Common myeloid progenitor, CD34-positive (primary cell): ENCODE data around the gene REXO4.

Source experiments
- CTCF ChIA-PET: fragments of 350-600 bp; sonication (Branson Sonifier 250); formaldehyde crosslinking; loops from one replicate; lab custom pipeline; 2021; ENCODE audit warnings: antibody characterized with exemption; lab: Charles Lee
- POLR2A ChIA-PET: fragments of 350-600 bp; sonication (Branson Sonifier 250); formaldehyde crosslinking; loops from one replicate; lab custom pipeline; 2021; ENCODE audit warnings: antibody characterized with exemption; lab: Charles Lee
- DNase-seq, 3 donors: peaks; one replicate each; pipeline versions ENCODE4 v3.0.0 to v3.0.0-alpha.2; 2013
- H3K27ac ChIP-seq, 2 experiments: 1 replicate in 1 of 2; 2 replicates in 1 of 2; pipeline ENCODE4 v1.7.0; 2013; ENCODE audit warnings: inconsistent platforms in 2 of 2, low read length in 2 of 2, mild to moderate bottlenecking in 2 of 2, low read depth in 1 of 2, moderate library complexity in 1 of 2; ENCODE audit not compliant: severe bottlenecking in 2 of 2, insufficient read depth in 1 of 2, poor library complexity in 1 of 2
- H3K27me3 ChIP-seq, 5 experiments: replicated peaks in 2 of 5; 1 replicate in 3 of 5; 2 replicates in 2 of 5; pipeline versions ENCODE4 v1.6.1 to v1.7.0; 2013; ENCODE audit warnings: low read length in 4 of 5, mild to moderate bottlenecking in 2 of 5, moderate library complexity in 2 of 5, inconsistent platforms in 1 of 5; ENCODE audit not compliant: insufficient read depth in 5 of 5, control insufficient read depth in 4 of 5
- H3K36me3 ChIP-seq, 4 experiments: 1 replicate in 2 of 4; 2 replicates in 2 of 4; pipeline versions ENCODE4 v1.6.1 to v1.7.0; 2013; ENCODE audit warnings: low read length in 3 of 4, control low read depth in 1 of 4, mild to moderate bottlenecking in 1 of 4; ENCODE audit not compliant: control insufficient read depth in 4 of 4, insufficient read depth in 4 of 4
- H3K4me1 ChIP-seq, 4 experiments: 1 replicate in 3 of 4; 2 replicates in 1 of 4; pipeline versions ENCODE4 v1.6.1 to v1.7.1; 2013; ENCODE audit warnings: low read length in 3 of 4, mild to moderate bottlenecking in 3 of 4, control low read depth in 1 of 4, inconsistent platforms in 1 of 4, moderate library complexity in 1 of 4; ENCODE audit not compliant: control insufficient read depth in 4 of 4, insufficient read depth in 4 of 4; ENCODE audit errors: control extremely low read depth in 1 of 4
- H3K4me3 ChIP-seq, 7 experiments: 1 replicate in 4 of 7; 2 replicates in 3 of 7; pipeline versions ENCODE4 v1.5.1 to v1.7.0; 2013; ENCODE audit warnings: mild to moderate bottlenecking in 7 of 7, low read length in 6 of 7, moderate library complexity in 6 of 7, inconsistent platforms in 2 of 7, low read depth in 2 of 7, control low read depth in 1 of 7; ENCODE audit not compliant: insufficient read depth in 4 of 7, control insufficient read depth in 1 of 7; ENCODE audit errors: extremely low read depth in 1 of 7
- H3K9me3 ChIP-seq, 5 experiments: 1 replicate in 4 of 5; 2 replicates in 1 of 5; pipeline versions ENCODE4 v1.6.1 to v1.7.1; 2013; ENCODE audit warnings: low read length in 4 of 5, mild to moderate bottlenecking in 2 of 5, inconsistent platforms in 1 of 5, low read depth in 1 of 5, moderate library complexity in 1 of 5; ENCODE audit not compliant: control insufficient read depth in 4 of 5, insufficient read depth in 2 of 5; ENCODE audit errors: control extremely low read depth in 1 of 5
- WGBS: methylation state at CpG from one replicate; pipeline ENCODE4 v1.1.5; 2013; ENCODE audit not compliant: insufficient coverage; 5-methylcytosine and 5-hydroxymethylcytosine counted together

REXO4 gene

DNA sequence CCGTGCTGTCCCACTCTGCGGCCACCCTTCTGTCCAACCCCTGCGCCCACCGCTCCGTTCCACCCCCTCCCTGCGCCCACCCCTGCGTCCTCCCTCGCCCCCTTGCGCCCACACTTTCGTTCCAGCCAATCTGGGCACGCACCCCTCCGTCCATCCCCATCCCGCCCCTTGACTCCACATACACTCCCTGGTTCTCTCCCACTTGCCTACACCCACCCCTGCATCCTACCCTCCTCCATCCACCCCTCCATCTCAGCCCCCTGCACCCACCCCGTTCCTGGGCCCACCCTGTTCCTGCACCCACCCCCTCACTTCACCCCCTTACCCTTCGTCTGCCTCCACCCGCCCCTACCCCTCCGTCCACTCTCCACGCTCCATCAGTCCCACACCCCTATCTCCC, 11.4 kb upstream of the REXO4 start:
- Histone ChIP-seq H3K4me1 (peaks cover 0 to 15% (median 12%) of the 10 kb centered on the region in 4 experiments), H3K4me3 (peak overlapping the region in 2 of 7 experiments; percentile 4 to 28), H3K27ac (no peak overlapping the region), H3K36me3 (no peaks in the 10 kb centered on the region), H3K27me3 (peaks cover 0 to 18% (median 12%) of the 10 kb centered on the region in 5 experiments), H3K9me3 (no peaks in the 10 kb centered on the region)
- ChIA-PET POLR2A (no interaction called here), CTCF (no interaction called here)
- 0% methylated on average over 3 of the region's 18 CpGs for WGBS
- DNase-seq = peak in 1 of 3 donors; percentile 21

- Histone ChIP-seq H3K9me3 (no peaks in the 10 kb centered on the region), H3K27ac (no peak overlapping the region), H3K4me3 (peak overlapping the region in 3 of 7 experiments; percentile 19 to 66 (median 36)), H3K4me1 (peaks cover 0 to 15% (median 12%) of the 10 kb centered on the region in 4 experiments), H3K36me3 (no peaks in the 10 kb centered on the region), H3K27me3 (peaks cover 0 to 18% (median 12%) of the 10 kb centered on the region in 5 experiments)
- WGBS = under 1% methylated on average over 36 of the region's 57 CpGs
- ChIA-PET CTCF (interaction anchor here (1.5 to 1.6 kb wide), 2 partner anchors 10 to 12 kb away, joined by 3 to 7 read pairs; no protein-coding TSS in a partner anchor), POLR2A (no interaction called here)
- DNase-seq = peak in 1 of 3 donors; percentile 18
Measured at GRCh38 chr9:133428617-133429101, 10.8 kb upstream of the REXO4 start.

DNA sequence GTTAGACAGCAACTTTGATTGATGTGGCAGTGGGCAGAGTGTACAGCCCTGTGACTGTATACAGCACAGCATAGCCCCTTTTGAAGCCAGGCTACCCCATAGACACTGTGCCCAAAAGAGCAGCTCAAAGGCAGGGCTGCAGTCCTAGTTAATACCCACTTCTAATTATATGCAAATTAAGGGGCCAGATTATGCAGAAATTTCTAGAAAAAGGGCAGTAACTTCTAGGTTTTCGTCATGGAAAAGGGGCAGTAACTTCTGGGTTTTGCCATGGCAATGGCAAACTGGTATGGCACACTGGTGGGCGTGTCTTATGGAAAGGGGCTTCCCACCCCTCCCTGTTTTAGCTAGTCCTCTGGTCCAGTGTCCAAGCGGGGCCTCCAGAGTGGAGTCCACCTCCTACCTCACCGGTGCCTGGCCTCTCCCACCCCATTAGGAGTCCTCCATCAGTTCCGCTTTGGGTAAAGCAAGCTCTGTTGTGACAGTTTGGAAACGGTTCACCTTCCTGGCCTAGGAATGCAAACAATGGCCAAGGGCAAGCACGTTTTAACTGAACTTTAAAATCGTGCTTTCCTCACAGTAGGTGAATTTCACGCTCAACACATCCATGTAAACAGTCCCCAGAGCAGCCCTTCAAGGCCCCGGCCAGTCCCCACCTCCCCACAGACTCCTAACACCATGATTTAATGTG, 10.0 kb upstream of the REXO4 start:
- peaks cover 0 to 18% (median 12%) of the 10 kb centered on the region in 5 experiments for H3K27me3 ChIP-seq
- no peaks in the 10 kb centered on the region for H3K9me3 ChIP-seq
- WGBS = 70% methylated on average over 9 of the region's 10 CpGs
- H3K4me1 ChIP-seq = peaks cover 0 to 15% (median 12%) of the 10 kb centered on the region in 4 experiments
- no peak for DNase-seq
- H3K4me3 ChIP-seq = peak overlapping the region in 1 of 7 experiments; percentile 66
- POLR2A ChIA-PET = no interaction called here
- no peak overlapping the region for H3K27ac ChIP-seq
- H3K36me3 ChIP-seq = no peaks in the 10 kb centered on the region
- CTCF ChIA-PET = interaction anchor here (1.0 to 1.6 kb wide), 3 partner anchors 9 to 68 kb away, joined by 3 to 7 read pairs (median 3); no protein-coding TSS in a partner anchor

GRCh38 chr9:133426011-133426410, 8.2 kb upstream of the REXO4 start:
- Histone ChIP-seq H3K9me3 (no peaks in the 10 kb centered on the region), H3K27me3 (peaks cover 0 to 18% (median 12%) of the 10 kb centered on the region in 5 experiments), H3K27ac (no peak overlapping the region), H3K36me3 (no peaks in the 10 kb centered on the region), H3K4me3 (no peak overlapping the region), H3K4me1 (peaks cover 0 to 15% (median 12%) of the 10 kb centered on the region in 4 experiments)
- ChIA-PET POLR2A (no interaction called here), CTCF (interaction anchor here (1.3 kb wide), 1 partner anchor 343 kb away, joined by 4 read pairs; no protein-coding TSS in a partner anchor)
- WGBS = 100% methylated on average over 11 of the region's 11 CpGs
- no peak for DNase-seq

DNA sequence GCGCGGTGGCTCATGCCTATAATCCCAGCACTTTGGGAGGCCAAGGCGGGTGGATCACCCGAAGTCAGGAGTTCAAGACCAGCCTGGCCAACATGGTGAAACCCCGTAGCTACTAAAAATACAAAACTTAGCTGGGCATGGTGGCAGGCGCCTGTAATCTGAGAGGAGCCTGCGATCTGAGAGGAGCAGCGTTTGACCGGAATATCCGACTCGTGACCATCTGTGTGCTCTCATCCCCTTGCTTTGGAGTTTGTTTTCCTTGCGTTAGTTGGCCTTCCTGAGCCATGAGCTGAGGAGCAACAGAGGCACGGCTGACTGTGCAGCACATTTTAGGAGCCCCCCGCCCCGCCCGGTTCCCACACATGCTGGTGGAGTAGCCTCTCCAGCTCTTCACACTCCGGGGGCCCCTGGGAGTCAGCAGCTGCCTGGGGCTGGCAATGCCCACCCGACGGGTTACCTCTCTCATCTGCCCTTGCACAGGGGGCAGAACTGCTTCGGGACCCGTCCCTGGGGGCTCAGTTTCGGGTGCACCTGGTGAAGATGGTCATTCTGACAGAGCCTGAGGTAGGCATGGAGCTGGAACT, 7.3 kb upstream of the REXO4 start:
- Histone ChIP-seq H3K4me3 (no peak overlapping the region), H3K27ac (no peak overlapping the region), H3K9me3 (no peaks in the 10 kb centered on the region), H3K27me3 (peaks cover 0 to 18% (median 12%) of the 10 kb centered on the region in 5 experiments), H3K36me3 (no peaks in the 10 kb centered on the region), H3K4me1 (peaks cover 0 to 15% (median 10%) of the 10 kb centered on the region in 4 experiments)
- ChIA-PET CTCF (interaction anchor here (1.2 to 1.3 kb wide), 2 partner anchors 9 to 343 kb away, joined by 3 to 4 read pairs; no protein-coding TSS in a partner anchor), POLR2A (no interaction called here)
- DNase-seq = no peak
- 96% methylated on average over 20 of the region's 22 CpGs for WGBS

GRCh38 chr9:133424187-133424586, 6.4 kb upstream of the REXO4 start:
- 98% methylated on average over 11 of the region's 12 CpGs for WGBS
- no peak overlapping the region for H3K4me3 ChIP-seq
- H3K4me1 ChIP-seq = peaks cover 0 to 9% (median 5%) of the 10 kb centered on the region in 4 experiments
- no peak for DNase-seq
- POLR2A ChIA-PET = no interaction called here
- CTCF ChIA-PET = interaction anchor here (0.6 to 1.2 kb wide), 2 partner anchors 8 to 239 kb away, joined by 3 to 4 read pairs; no protein-coding TSS in a partner anchor
- no peaks in the 10 kb centered on the region for H3K9me3 ChIP-seq
- H3K27ac ChIP-seq = no peak overlapping the region
- no peaks in the 10 kb centered on the region for H3K36me3 ChIP-seq
- peaks cover 0 to 17% (median 12%) of the 10 kb centered on the region in 5 experiments for H3K27me3 ChIP-seq
